ENCODE measurements around the gene CSE1L. TPM values are rescaled to one million over a fixed set of nuclear protein-coding genes. Genes with fewer than 3 reads are reported as not detected.
"Not testable (repeated sequence)": the region's sequence is repeated elsewhere in the genome, so short reads cannot be mapped to it uniquely, and the experiment has no call there.

CSE1L gene
- total RNA-seq, 1 experiment from 2014 or later = 246 TPM

GRCh38 chr20:49099011-49099410 is 52.9 kb downstream of the CSE1L start:
- no peaks in the 10 kb centered on the region for H3K9me3 Mint-ChIP-seq
- H2BK12ac ChIP-seq (ENCODE audit: insufficient read length, low read depth, low read length) = no peak overlapping the region
- peaks cover 62 to 89% (median 86%) of the 10 kb centered on the region in 3 experiments; a peak in 6 of 7 replicates for H3K36me3 Mint-ChIP-seq (ENCODE audit: insufficient read depth in 1 of 3, low read depth in 3 of 3)
- no peak overlapping the region for H3K9ac ChIP-seq (ENCODE audit: extremely low read depth, insufficient read length, low read length)
- no peak overlapping the region for H3K23ac ChIP-seq (ENCODE audit: insufficient read length, low read depth, low read length)
- H3K14ac ChIP-seq (ENCODE audit: insufficient read depth, low read length) = no peak overlapping the region
- H3K4me3 Mint-ChIP-seq = no peak overlapping the region
- DNase-seq = no peak
- H4K5ac ChIP-seq (ENCODE audit: insufficient read length, low read depth, low read length) = no peak overlapping the region
- H3K9me3 ChIP-seq (ENCODE audit: control insufficient read depth, low read depth, low read length) = no peaks in the 10 kb centered on the region
- no peaks in the 10 kb centered on the region for H3K4me1 ChIP-seq (ENCODE audit: insufficient read depth, low read length)
- no peak overlapping the region for H3K27ac Mint-ChIP-seq
- no peak overlapping the region for H2BK120ac ChIP-seq (ENCODE audit: low read depth, low read length, poor library complexity, severe bottlenecking)
- H3K18ac ChIP-seq (ENCODE audit: insufficient read length, low read depth, low read length) = no peak overlapping the region
- no peak overlapping the region for H2AFZ ChIP-seq (ENCODE audit: low read length)
- no peak overlapping the region for H3K56ac ChIP-seq (ENCODE audit: insufficient read length, low read depth, low read length)
- no peaks in the 10 kb centered on the region for H4K20me1 ChIP-seq (ENCODE audit: control insufficient read depth, insufficient read depth, insufficient read length)
- no peak overlapping the region for H2BK20ac ChIP-seq (ENCODE audit: low read depth, low read length, poor library complexity, severe bottlenecking)
- no peak overlapping the region for H4K91ac ChIP-seq (ENCODE audit: insufficient read length, low read depth, low read length)
- peaks cover 2% of the 10 kb centered on the region in 2 experiments; a peak in 3 of 4 replicates for H3K4me1 Mint-ChIP-seq
- TF ChIP-seq, protein P1, sequence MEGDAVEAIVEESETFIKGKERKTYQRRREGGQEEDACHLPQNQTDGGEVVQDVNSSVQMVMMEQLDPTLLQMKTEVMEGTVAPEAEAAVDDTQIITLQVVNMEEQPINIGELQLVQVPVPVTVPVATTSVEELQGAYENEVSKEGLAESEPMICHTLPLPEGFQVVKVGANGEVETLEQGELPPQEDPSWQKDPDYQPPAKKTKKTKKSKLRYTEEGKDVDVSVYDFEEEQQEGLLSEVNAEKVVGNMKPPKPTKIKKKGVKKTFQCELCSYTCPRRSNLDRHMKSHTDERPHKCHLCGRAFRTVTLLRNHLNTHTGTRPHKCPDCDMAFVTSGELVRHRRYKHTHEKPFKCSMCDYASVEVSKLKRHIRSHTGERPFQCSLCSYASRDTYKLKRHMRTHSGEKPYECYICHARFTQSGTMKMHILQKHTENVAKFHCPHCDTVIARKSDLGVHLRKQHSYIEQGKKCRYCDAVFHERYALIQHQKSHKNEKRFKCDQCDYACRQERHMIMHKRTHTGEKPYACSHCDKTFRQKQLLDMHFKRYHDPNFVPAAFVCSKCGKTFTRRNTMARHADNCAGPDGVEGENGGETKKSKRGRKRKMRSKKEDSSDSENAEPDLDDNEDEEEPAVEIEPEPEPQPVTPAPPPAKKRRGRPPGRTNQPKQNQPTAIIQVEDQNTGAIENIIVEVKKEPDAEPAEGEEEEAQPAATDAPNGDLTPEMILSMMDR (conservative IDR thresholded peaks at IDR 0.05) = no peak
- H3K79me2 ChIP-seq (ENCODE audit: insufficient read depth, low read length) = no peaks in the 10 kb centered on the region; the same call in 1 of the 2 replicates
- H2BK5ac ChIP-seq (ENCODE audit: insufficient read length, low read length) = no peak overlapping the region
- H3K27me3 Mint-ChIP-seq (ENCODE audit: low read depth) = no peaks in the 10 kb centered on the region; the same call in 1 of the 2 replicates
- no peak overlapping the region for H2AK5ac ChIP-seq (ENCODE audit: insufficient read length, low read length)
- no peak overlapping the region for H3K4ac ChIP-seq (ENCODE audit: low read depth, low read length)
- no peak overlapping the region for H3K27ac ChIP-seq (ENCODE audit: insufficient read length, low read depth, low read length)
- H3K23me2 ChIP-seq (ENCODE audit: insufficient read length, low read depth, low read length, poor library complexity, severe bottlenecking) = no peaks in the 10 kb centered on the region
- no peak overlapping the region for H2BK15ac ChIP-seq (ENCODE audit: low read depth, low read length)
- H3K79me1 ChIP-seq (ENCODE audit: insufficient read depth, low read depth, low read length, poor library complexity, severe bottlenecking) = peaks cover 3% of the 10 kb centered on the region
- H3K4me2 ChIP-seq (ENCODE audit: insufficient read depth, insufficient read length, low read length) = no peak overlapping the region
- H4K8ac ChIP-seq (replicated peaks; ENCODE audit: insufficient read length, low read depth, low read length) = no peak overlapping the region
- WGBS (ENCODE audit: extremely low coverage, insufficient read length, low lambda C conversion rate) = no CpG with 5 or more reads among the region's 3 CpGs
- no peaks in the 10 kb centered on the region for H3K27me3 ChIP-seq (ENCODE audit: insufficient read depth, low read length)
- no peak overlapping the region for H3T11ph ChIP-seq (ENCODE audit: low read length)

- not testable (repeated sequence) for H3T11ph ChIP-seq (ENCODE audit: low read length); H3K4me1 ChIP-seq (ENCODE audit: insufficient read depth, low read length)
- WGBS (ENCODE audit: extremely low coverage, insufficient read length, low lambda C conversion rate) = no CpG with 5 or more reads among the region's 5 CpGs
Measured at GRCh38 chr20:49100292-49100691, 54.2 kb downstream of the CSE1L start.

More at GRCh38 chr20:49100292-49100691, 54.2 kb downstream of the CSE1L start:
- not testable (repeated sequence) for H3K56ac ChIP-seq (ENCODE audit: insufficient read length, low read depth, low read length); H2AK5ac ChIP-seq (ENCODE audit: insufficient read length, low read length); H4K20me1 ChIP-seq (ENCODE audit: control insufficient read depth, insufficient read depth, insufficient read length); H3K23me2 ChIP-seq (ENCODE audit: insufficient read length, low read depth, low read length, poor library complexity, severe bottlenecking); H2BK15ac ChIP-seq (ENCODE audit: low read depth, low read length); H3K9me3 ChIP-seq (ENCODE audit: control insufficient read depth, low read depth, low read length); H2BK12ac ChIP-seq (ENCODE audit: insufficient read length, low read depth, low read length); H3K27ac Mint-ChIP-seq; H3K4me1 Mint-ChIP-seq; H3K4me2 ChIP-seq (ENCODE audit: insufficient read depth, insufficient read length, low read length); H3K4me3 Mint-ChIP-seq; H3K79me2 ChIP-seq (ENCODE audit: insufficient read depth, low read length); H4K5ac ChIP-seq (ENCODE audit: insufficient read length, low read depth, low read length); H3K9me3 Mint-ChIP-seq; H4K91ac ChIP-seq (ENCODE audit: insufficient read length, low read depth, low read length); H2BK5ac ChIP-seq (ENCODE audit: insufficient read length, low read length); H3K27me3 ChIP-seq (ENCODE audit: insufficient read depth, low read length); DNase-seq; H3K18ac ChIP-seq (ENCODE audit: insufficient read length, low read depth, low read length); H3K27me3 Mint-ChIP-seq (ENCODE audit: low read depth); H3K23ac ChIP-seq (ENCODE audit: insufficient read length, low read depth, low read length); H2BK20ac ChIP-seq (ENCODE audit: low read depth, low read length, poor library complexity, severe bottlenecking); H2AFZ ChIP-seq (ENCODE audit: low read length); H3K14ac ChIP-seq (ENCODE audit: insufficient read depth, low read length); H3K27ac ChIP-seq (ENCODE audit: insufficient read length, low read depth, low read length); H3K4ac ChIP-seq (ENCODE audit: low read depth, low read length); H4K8ac ChIP-seq (replicated peaks; ENCODE audit: insufficient read length, low read depth, low read length); H3K9ac ChIP-seq (ENCODE audit: extremely low read depth, insufficient read length, low read length); H2BK120ac ChIP-seq (ENCODE audit: low read depth, low read length, poor library complexity, severe bottlenecking); H3K79me1 ChIP-seq (ENCODE audit: insufficient read depth, low read depth, low read length, poor library complexity, severe bottlenecking)
- peaks cover 55 to 88% (median 80%) of the 10 kb centered on the region in 3 experiments; a peak in 6 of 7 replicates for H3K36me3 Mint-ChIP-seq (ENCODE audit: insufficient read depth in 1 of 3, low read depth in 3 of 3)

Data from H9 (cell line).